NB4 (cell line): Measurements from ENCODE around the gene MYOF.
A peak's percentile ranks its signal among the peaks of the same experiment; 100 is the strongest.
"Not testable (repeated sequence)": the region's sequence is repeated elsewhere in the genome, so short reads cannot be mapped to it uniquely, and the experiment has no call there.

Experiments
- DNase-seq: peaks from one replicate; pipeline ENCODE4 v3.0.0; 2010; ENCODE audit warnings: low read depth
- H3K4me3 ChIP-seq: one replicate; pipeline ENCODE4 v1.5.1; 2011; ENCODE audit warnings: mild to moderate bottlenecking, low read depth, low read length, moderate library complexity
- MYC ChIP-seq: IDR thresholded peaks from 2 replicates; pipeline ENCODE4 v1.6.1; 2011; ENCODE audit warnings: low read depth, low read length
- POLR2A ChIP-seq: IDR thresholded peaks from 2 replicates; pipeline ENCODE4 v1.6.1; 2011; ENCODE audit warnings: mild to moderate bottlenecking; ENCODE audit not compliant: insufficient read length; ENCODE audit errors: extremely low read depth
- TF ChIP-seq, protein P1 (sequence below): IDR thresholded peaks from 2 replicates; pipeline ENCODE4 v1.6.1; 2011; ENCODE audit warnings: low read depth, low read length
- TF ChIP-seq, protein P2 (sequence below): IDR thresholded peaks from one replicate; pipeline ENCODE4 v1.5.1; 2012; ENCODE audit warnings: low read depth, low read length

Gene MYOF

DNA sequence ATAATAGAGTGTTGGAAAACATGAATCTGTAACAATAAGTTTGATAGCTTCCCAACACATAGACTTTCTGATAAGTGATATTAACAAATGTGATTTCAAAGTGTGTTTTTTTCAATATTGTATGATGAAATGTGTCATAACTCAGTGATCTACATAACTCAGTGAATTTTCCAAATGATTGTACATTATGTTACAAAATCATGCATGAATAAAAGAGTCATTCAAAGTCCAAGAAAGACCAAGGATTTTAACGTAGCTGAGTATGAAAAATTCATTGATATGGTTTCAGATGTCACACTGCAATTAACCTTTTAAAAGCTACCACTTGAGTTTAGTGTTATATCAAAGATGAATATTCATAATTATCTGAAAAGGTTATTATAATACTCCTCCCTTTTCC lies 111.2 kb downstream of the MYOF start:
- H3K4me3 ChIP-seq, result no peak overlapping the region
- DNase-seq, result no peak
- TF ChIP-seq, protein P1, sequence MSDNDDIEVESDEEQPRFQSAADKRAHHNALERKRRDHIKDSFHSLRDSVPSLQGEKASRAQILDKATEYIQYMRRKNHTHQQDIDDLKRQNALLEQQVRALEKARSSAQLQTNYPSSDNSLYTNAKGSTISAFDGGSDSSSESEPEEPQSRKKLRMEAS, result no peak

DNA sequence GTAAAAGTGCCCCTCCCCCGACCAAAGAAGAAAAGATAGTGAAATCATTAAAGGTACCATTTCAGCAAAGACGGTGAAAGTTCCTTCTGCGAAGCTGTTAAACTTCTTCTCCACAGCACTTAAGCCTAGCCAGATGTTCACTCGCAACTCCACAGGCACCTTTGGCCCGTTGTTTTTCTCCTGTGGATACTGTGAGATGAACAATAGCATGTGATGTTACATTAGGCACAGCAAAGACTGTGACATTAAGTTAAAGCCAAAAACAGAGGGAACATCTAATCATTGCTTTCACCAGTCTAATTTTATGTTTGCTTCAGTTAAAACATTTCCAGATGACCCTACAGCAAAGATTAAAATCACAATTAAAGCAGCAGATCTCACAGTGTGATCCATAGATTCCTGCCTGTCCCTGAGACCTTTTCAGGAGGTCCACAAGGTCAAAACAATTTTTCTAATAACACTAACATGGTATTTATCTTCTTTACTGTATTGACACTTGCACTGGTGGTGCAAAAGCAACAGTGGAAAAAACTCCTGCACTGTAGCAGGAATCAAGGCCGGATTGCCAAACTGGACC lies 112.5 kb downstream of the MYOF start:
- no peak overlapping the region for H3K4me3 ChIP-seq
- no peak for TF ChIP-seq POLR2A
- TF ChIP-seq, protein P2, sequence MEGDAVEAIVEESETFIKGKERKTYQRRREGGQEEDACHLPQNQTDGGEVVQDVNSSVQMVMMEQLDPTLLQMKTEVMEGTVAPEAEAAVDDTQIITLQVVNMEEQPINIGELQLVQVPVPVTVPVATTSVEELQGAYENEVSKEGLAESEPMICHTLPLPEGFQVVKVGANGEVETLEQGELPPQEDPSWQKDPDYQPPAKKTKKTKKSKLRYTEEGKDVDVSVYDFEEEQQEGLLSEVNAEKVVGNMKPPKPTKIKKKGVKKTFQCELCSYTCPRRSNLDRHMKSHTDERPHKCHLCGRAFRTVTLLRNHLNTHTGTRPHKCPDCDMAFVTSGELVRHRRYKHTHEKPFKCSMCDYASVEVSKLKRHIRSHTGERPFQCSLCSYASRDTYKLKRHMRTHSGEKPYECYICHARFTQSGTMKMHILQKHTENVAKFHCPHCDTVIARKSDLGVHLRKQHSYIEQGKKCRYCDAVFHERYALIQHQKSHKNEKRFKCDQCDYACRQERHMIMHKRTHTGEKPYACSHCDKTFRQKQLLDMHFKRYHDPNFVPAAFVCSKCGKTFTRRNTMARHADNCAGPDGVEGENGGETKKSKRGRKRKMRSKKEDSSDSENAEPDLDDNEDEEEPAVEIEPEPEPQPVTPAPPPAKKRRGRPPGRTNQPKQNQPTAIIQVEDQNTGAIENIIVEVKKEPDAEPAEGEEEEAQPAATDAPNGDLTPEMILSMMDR, result no peak
- TF ChIP-seq, protein P1, result no peak
- TF ChIP-seq MYC, result no peak
- DNase-seq, result no peak

DNA sequence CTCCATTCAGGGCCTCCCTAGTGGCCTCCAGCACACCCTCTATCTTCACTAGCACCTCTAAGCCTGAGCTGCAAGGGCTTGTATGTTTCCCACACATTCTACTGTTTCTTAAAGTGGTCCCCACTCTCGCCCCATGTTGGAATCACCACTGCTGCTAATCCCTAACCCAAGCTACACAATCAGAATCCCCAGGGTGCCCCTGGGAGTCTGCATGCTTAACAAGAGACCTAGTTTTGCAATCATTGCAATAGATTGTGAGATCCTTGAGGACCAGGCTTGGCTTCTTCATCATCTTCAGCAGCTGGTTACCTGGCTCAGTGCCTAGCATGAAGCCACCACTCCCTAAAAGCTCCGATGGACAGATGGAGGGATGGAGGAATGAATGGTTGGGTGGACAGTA lies 113.9 kb downstream of the MYOF start:
- H3K4me3 ChIP-seq, result no peak overlapping the region
- DNase-seq, result peak; percentile 25
- TF ChIP-seq, protein P2, result no peak
- TF ChIP-seq, protein P1, result no peak
- TF ChIP-seq MYC, result no peak
- no peak for TF ChIP-seq POLR2A

DNA sequence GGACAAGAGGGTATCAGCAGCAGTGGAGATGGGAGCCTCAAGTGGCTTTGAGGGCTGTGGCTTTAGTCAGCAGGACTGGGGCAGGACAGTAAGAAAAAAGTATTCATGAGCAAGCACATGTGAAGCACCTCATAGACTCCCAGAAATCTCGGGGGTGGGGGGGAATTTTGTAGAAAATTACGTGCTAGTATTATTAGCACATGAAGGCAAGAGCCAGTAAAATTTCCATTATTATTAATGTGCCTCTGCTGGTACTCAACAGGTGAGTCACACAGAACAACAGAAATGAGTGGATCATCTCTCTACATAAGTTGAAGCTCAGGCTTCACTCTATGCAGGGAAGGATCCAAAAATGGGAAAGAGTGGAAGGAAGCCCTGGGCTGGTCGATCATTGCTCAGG lies 114.5 kb downstream of the MYOF start:
- TF ChIP-seq POLR2A (no peak), MYC (no peak)
- TF ChIP-seq, protein P2, result no peak
- TF ChIP-seq, protein P1, result no peak
- no peak for DNase-seq
- H3K4me3 ChIP-seq, result no peak overlapping the region

DNA sequence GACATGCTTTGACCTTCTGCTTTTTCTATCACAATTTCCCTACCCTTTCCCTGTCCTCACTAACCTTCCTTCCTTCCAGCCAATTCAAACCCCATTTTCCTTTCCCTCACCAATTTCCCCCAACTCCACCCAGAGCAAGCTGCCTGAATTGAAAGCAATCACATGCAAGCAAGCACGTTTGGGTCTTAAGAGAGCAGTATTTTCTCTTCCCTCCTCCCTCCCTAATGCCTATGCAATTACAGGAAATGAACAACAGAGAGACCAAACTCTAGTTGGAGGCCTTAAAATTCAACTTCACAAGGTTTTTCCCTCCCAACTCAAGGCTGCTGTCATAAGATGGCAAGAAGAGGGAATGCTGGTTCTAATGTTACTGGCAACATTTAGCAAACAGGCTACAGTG lies 117.2 kb downstream of the MYOF start:
- H3K4me3 ChIP-seq, result no peak overlapping the region
- DNase-seq, result no peak
- no peak for TF ChIP-seq MYC

DNA sequence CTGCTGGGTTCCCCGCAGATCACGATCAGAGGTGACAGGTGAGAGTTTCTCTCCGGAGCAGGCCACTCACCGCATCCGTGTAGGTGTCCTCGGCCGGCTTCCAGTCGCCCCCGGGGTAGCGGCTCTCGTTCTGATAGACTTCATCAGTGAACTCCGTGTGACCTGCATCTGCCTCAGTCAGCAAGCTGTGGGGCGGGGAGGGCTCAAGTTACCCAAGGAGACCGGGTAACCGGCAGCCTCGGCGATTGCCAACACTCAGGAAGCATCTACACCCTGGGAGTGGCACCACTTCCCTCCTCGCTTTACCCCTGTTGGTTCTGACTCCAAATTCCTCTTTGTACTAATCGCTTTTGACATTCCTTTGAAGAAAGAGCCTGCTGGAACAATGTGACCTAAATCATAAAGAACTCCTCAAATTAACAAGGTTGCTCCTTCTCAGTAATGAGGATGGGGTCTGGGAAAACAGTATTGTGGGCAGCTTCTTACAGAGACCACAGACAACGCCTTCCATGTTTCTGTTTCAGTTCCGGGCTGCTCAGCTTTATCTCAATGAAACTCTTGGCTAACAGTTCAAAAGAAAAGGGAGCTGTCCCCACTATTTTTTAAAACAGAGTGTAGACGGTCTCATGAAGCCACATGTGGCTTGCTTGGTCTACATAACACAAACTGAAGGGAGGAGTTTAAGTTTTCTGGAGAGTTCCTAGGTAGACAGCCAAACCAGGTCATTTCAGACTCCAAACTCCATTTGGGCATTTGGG lies 118.1 kb downstream of the MYOF start:
- TF ChIP-seq, protein P1, result no peak
- TF ChIP-seq, protein P2, result no peak
- TF ChIP-seq MYC (no peak), POLR2A (no peak)
- DNase-seq, result no peak
- H3K4me3 ChIP-seq, result no peak overlapping the region

DNA sequence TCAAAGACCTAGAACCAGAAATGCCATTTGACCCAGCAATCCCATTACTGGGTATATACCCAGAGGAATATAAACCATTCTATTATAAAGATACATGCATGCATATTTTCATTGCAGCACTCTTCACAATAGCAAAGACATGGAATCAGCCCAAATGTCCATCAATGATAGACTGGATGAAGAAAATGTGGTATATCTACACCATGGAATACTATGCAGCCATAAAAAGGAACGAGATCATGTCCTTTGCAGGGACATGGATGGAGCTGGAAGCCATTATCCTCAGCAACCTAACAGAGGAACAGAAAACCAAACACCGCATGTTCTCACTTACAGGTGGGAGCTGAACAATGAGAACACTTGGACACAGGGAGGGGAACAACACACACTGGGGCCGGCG lies 123.7 kb downstream of the MYOF start:
- not testable (repeated sequence) for H3K4me3 ChIP-seq, DNase-seq
